HCT116 (cell line): ENCODE measurements around the gene ABHD16B.

Experiments used
- CBX3 ChIP-seq: IDR thresholded peaks from 2 replicates; pipeline ENCODE4 v1.6.1; 2012; ENCODE audit warnings: low read depth
- EGR1 ChIP-seq: IDR thresholded peaks from 2 replicates; pipeline ENCODE4 v1.6.1; 2012; ENCODE audit warnings: low read depth
- EZH2phosphoT487 ChIP-seq: fragments of 200-600 bp; IDR thresholded peaks from 2 replicates; pipeline ENCODE4 v1.6.1; 2018; ENCODE audit warnings: antibody characterized with exemption, borderline replicate concordance
- FOSL1 ChIP-seq: IDR thresholded peaks from 2 replicates; pipeline ENCODE4 v1.6.1; 2012; ENCODE audit warnings: low read depth
- POLR2A ChIP-seq: IDR thresholded peaks from 2 replicates; pipeline ENCODE4 v1.7.0; 2011; ENCODE audit warnings: borderline replicate concordance; ENCODE audit not compliant: insufficient read depth, insufficient read length; ENCODE audit errors: extremely low read depth
- POLR2AphosphoS5 ChIP-seq: IDR thresholded peaks from 2 replicates; pipeline ENCODE4 v1.6.1; 2011; ENCODE audit warnings: mild to moderate bottlenecking, low read depth, low read length, moderate library complexity
- SP1 ChIP-seq: IDR thresholded peaks from 2 replicates; pipeline ENCODE4 v1.6.1; 2012; ENCODE audit warnings: low read depth
- SRF ChIP-seq: IDR thresholded peaks from 2 replicates; pipeline ENCODE4 v1.6.1; 2012; ENCODE audit warnings: low read depth
- YY1 ChIP-seq: IDR thresholded peaks from 2 replicates; pipeline ENCODE4 v1.6.1; 2011; ENCODE audit warnings: low read length, low read depth, moderate library complexity, mild to moderate bottlenecking; ENCODE audit not compliant: insufficient replicate concordance; ENCODE audit errors: extremely low read depth
- ZFX ChIP-seq: fragments of 450-650 bp; IDR thresholded peaks from 2 replicates; pipeline ENCODE4 v1.6.1; 2017
- ZNF274 ChIP-seq: fragments of 200-500 bp; sonication (Bioruptor generic); IDR thresholded peaks from 2 replicates; pipeline ENCODE4 v1.6.1; 2014; ENCODE audit warnings: mild to moderate bottlenecking, low read depth, low read length, inconsistent platforms
- TF ChIP-seq, protein P1 (sequence below), 3 experiments: fragments of 200-600 bp in 1 of 3; sonication (generic) in 1 of 3; IDR thresholded peaks in 2 of 3; conservative IDR thresholded peaks in 1 of 3; 2 replicates each; pipeline ENCODE4 v1.5.1; 2012 to 2017; ENCODE audit warnings: low read depth in 2 of 3, low read length in 2 of 3, antibody characterized with exemption in 1 of 3, borderline replicate concordance in 1 of 3, control low read depth in 1 of 3, mild to moderate bottlenecking in 1 of 3, mixed read lengths in 1 of 3, mixed run types in 1 of 3, moderate library complexity in 1 of 3; ENCODE audit not compliant: insufficient read depth in 1 of 3
- TF ChIP-seq, protein P2 (sequence below): IDR thresholded peaks from 2 replicates; pipeline ENCODE4 v1.6.1; 2012
- TF ChIP-seq, protein P3 (sequence below): IDR thresholded peaks from 2 replicates; pipeline ENCODE4 v1.6.1; 2012; ENCODE audit warnings: low read depth

DNA sequence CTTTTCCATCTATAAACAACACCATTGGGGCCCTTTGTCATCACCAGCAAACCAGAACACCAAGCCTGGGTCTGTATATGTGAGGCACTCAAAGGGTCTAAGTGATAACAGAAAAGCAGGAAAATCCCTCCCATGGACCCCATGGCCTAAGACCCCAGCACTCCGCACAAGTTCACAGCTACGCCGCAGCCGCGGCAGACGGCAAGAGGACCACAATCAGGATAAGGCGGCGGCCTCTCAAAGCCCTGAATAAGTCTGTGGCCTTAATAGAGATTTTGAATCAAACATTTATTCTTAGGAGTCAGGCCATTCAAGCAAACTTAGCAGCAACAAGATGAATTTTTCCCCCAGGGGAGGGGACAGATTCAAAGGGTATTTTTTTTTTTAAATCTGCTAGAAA is 33.2 kb upstream of the ABHD16B start:
- TF ChIP-seq, protein P1, sequence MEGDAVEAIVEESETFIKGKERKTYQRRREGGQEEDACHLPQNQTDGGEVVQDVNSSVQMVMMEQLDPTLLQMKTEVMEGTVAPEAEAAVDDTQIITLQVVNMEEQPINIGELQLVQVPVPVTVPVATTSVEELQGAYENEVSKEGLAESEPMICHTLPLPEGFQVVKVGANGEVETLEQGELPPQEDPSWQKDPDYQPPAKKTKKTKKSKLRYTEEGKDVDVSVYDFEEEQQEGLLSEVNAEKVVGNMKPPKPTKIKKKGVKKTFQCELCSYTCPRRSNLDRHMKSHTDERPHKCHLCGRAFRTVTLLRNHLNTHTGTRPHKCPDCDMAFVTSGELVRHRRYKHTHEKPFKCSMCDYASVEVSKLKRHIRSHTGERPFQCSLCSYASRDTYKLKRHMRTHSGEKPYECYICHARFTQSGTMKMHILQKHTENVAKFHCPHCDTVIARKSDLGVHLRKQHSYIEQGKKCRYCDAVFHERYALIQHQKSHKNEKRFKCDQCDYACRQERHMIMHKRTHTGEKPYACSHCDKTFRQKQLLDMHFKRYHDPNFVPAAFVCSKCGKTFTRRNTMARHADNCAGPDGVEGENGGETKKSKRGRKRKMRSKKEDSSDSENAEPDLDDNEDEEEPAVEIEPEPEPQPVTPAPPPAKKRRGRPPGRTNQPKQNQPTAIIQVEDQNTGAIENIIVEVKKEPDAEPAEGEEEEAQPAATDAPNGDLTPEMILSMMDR (IDR thresholded peaks at IDR 0.05 in 2 of 3, conservative IDR thresholded peaks at IDR 0.05 in 1 of 3; ENCODE audit: borderline replicate concordance in 1 of 3, insufficient read depth in 1 of 3, low read depth in 2 of 3, low read length in 2 of 3), result no peak
- TF ChIP-seq POLR2A (no peak), EZH2phosphoT487 (no peak), YY1 (no peak), CBX3 (no peak), SP1 (no peak), SRF (no peak), ZFX (no peak), POLR2AphosphoS5 (no peak), EGR1 (no peak), ZNF274 (no peak), FOSL1 (no peak)
- TF ChIP-seq, protein P2, sequence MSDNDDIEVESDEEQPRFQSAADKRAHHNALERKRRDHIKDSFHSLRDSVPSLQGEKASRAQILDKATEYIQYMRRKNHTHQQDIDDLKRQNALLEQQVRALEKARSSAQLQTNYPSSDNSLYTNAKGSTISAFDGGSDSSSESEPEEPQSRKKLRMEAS, result no peak
- TF ChIP-seq, protein P3, sequence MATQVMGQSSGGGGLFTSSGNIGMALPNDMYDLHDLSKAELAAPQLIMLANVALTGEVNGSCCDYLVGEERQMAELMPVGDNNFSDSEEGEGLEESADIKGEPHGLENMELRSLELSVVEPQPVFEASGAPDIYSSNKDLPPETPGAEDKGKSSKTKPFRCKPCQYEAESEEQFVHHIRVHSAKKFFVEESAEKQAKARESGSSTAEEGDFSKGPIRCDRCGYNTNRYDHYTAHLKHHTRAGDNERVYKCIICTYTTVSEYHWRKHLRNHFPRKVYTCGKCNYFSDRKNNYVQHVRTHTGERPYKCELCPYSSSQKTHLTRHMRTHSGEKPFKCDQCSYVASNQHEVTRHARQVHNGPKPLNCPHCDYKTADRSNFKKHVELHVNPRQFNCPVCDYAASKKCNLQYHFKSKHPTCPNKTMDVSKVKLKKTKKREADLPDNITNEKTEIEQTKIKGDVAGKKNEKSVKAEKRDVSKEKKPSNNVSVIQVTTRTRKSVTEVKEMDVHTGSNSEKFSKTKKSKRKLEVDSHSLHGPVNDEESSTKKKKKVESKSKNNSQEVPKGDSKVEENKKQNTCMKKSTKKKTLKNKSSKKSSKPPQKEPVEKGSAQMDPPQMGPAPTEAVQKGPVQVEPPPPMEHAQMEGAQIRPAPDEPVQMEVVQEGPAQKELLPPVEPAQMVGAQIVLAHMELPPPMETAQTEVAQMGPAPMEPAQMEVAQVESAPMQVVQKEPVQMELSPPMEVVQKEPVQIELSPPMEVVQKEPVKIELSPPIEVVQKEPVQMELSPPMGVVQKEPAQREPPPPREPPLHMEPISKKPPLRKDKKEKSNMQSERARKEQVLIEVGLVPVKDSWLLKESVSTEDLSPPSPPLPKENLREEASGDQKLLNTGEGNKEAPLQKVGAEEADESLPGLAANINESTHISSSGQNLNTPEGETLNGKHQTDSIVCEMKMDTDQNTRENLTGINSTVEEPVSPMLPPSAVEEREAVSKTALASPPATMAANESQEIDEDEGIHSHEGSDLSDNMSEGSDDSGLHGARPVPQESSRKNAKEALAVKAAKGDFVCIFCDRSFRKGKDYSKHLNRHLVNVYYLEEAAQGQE, result no peak
